ENCODE results near the gene MUC6. TPM values are rescaled to one million over a fixed set of nuclear protein-coding genes. Genes with fewer than 3 reads are reported as not detected.

The MUC6 gene
- total RNA-seq, 3 donors from 2014 or later (not counting 1 experiment from before 2014, with no cell fraction given) = not detected

DNA sequence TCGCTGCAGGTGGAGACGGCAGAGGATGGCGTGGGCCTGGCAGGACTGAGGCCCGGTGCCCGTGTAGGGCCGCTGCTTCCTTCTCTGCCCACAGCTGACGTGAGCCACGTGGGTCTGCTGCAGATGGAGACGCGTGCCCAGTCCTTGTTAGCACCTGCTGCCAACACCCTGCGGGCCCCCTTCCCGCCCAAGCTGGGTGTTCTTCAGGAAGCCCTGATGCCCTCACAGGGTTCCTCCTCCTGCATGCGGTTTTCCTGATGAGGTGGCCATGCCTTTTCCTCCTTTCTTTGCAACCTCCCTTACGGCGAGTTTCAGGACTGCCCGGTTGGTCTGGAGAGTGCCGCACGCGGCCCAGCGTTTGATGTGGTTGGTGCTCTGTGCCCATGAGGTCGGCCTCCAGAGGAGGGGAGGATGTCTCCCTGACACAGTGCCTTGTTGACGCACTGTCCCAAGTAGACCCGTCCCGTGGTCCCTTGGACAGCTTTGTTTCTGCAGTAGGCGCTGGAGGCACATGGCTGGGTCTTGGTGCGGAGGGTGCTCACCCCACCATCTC, 66.1 kb downstream of the MUC6 start:
- intact Hi-C loops (cut with micrococcal nuclease) = no loop called here
- no peaks in the 10 kb centered on the region for H3K9me3 Mint-ChIP-seq
- DNase-seq (no peak), ATAC-seq (peak in 1 of 3 donors; percentile 63)
- Histone ChIP-seq H3K27ac (ENCODE audit: low read length) (peak overlapping the region; percentile 36), H3K36me3 (ENCODE audit: control insufficient read depth, insufficient read depth, low read length) (peaks cover 26% of the 10 kb centered on the region), H3K4me1 (ENCODE audit: control insufficient read depth, insufficient read depth, low read length) (peaks cover 26% of the 10 kb centered on the region), H3K9me3 (ENCODE audit: control insufficient read depth, insufficient read depth, low read length) (no peaks in the 10 kb centered on the region), H3K4me3 (ENCODE audit: low read length) (no peak overlapping the region), H3K27me3 (ENCODE audit: control insufficient read depth, insufficient read depth, low read length) (no peaks in the 10 kb centered on the region)
- H3K27ac Mint-ChIP-seq = peak overlapping the region; percentile 56 to 90
- H3K27me3 Mint-ChIP-seq (ENCODE audit: low read depth in 2 of 2) = no peaks in the 10 kb centered on the region
- no peak for TF ChIP-seq CTCF (IDR thresholded peaks at IDR 0.05)
- peaks cover 43 to 50% of the 10 kb centered on the region in 2 donors for H3K4me1 Mint-ChIP-seq
- WGBS (ENCODE audit: insufficient coverage) = 8% methylated on average over 26 of the region's 26 CpGs
- no peaks in the 10 kb centered on the region for H3K36me3 Mint-ChIP-seq
- peak overlapping the region; percentile 82 for H3K4me3 Mint-ChIP-seq

DNA sequence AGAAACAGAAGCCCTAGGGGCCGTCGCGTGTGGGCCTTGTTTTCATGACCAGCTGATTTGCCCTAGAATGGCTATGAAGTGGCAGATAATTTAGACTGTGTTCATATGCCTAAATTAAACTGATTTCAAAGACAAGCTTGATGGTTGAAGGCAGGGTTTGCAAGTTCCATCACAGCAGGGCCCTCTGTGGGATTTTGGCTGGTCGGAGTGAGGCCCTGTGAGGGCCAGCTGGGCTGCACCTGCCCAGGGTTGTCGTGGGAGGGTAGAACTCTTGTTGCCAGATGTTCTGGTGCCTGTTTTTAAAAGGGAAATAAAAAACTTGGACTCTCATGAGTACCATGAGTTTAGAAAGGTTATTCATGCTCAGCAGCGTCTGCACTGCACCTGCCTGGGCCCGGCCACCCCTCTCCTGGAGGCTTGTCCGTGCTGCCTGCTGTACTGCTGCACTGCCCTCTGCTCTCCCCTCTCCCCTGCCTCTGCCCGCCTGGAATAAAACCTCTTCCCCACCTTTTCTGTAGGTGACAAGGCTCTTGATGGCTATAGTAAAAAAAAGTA, 66.8 kb downstream of the MUC6 start:
- Histone ChIP-seq H3K9me3 (ENCODE audit: control insufficient read depth, insufficient read depth, low read length) (no peaks in the 10 kb centered on the region), H3K4me1 (ENCODE audit: control insufficient read depth, insufficient read depth, low read length) (peaks cover 26% of the 10 kb centered on the region), H3K36me3 (ENCODE audit: control insufficient read depth, insufficient read depth, low read length) (peaks cover 23% of the 10 kb centered on the region), H3K27me3 (ENCODE audit: control insufficient read depth, insufficient read depth, low read length) (no peaks in the 10 kb centered on the region), H3K4me3 (ENCODE audit: low read length) (no peak overlapping the region), H3K27ac (ENCODE audit: low read length) (peak overlapping the region; percentile 36)
- H3K27me3 Mint-ChIP-seq (ENCODE audit: low read depth in 2 of 2) = no peaks in the 10 kb centered on the region
- 60% methylated on average over 9 of the region's 9 CpGs for WGBS (ENCODE audit: insufficient coverage)
- no peaks in the 10 kb centered on the region for H3K9me3 Mint-ChIP-seq
- peaks cover 43 to 54% of the 10 kb centered on the region in 2 donors for H3K4me1 Mint-ChIP-seq
- DNase-seq = no peak
- intact Hi-C loops (cut with micrococcal nuclease) = no loop called here
- peak overlapping the region; percentile 56 to 90 for H3K27ac Mint-ChIP-seq
- H3K36me3 Mint-ChIP-seq = no peaks in the 10 kb centered on the region
- ATAC-seq = no peak
- H3K4me3 Mint-ChIP-seq = peak overlapping the region; percentile 82
- TF ChIP-seq CTCF (IDR thresholded peaks at IDR 0.05) = no peak

GRCh38 chr11:968822-969221, 67.7 kb downstream of the MUC6 start:
- Mint-ChIP-seq H3K4me1 (peaks cover 52 to 54% of the 10 kb centered on the region in 2 donors), H3K9me3 (no peaks in the 10 kb centered on the region), H3K27ac (peak overlapping the region; percentile 29 to 90), H3K4me3 (peak overlapping the region; percentile 81), H3K27me3 (ENCODE audit: low read depth in 2 of 2) (no peaks in the 10 kb centered on the region), H3K36me3 (no peaks in the 10 kb centered on the region)
- H3K27ac ChIP-seq (ENCODE audit: low read length) = peak overlapping the region; percentile 58
- H3K27me3 ChIP-seq (ENCODE audit: control insufficient read depth, insufficient read depth, low read length) = no peaks in the 10 kb centered on the region
- 50% methylated on average over 14 of the region's 14 CpGs for WGBS (ENCODE audit: insufficient coverage)
- peaks cover 26% of the 10 kb centered on the region for H3K4me1 ChIP-seq (ENCODE audit: control insufficient read depth, insufficient read depth, low read length)
- H3K4me3 ChIP-seq (ENCODE audit: low read length) = no peak overlapping the region
- TF ChIP-seq CTCF (IDR thresholded peaks at IDR 0.05) = no peak
- peaks cover 20% of the 10 kb centered on the region for H3K36me3 ChIP-seq (ENCODE audit: control insufficient read depth, insufficient read depth, low read length)
- peak in 2 of 3 donors; percentile 39 to 72 for ATAC-seq
- DNase-seq = no peak
- H3K9me3 ChIP-seq (ENCODE audit: control insufficient read depth, insufficient read depth, low read length) = no peaks in the 10 kb centered on the region
- intact Hi-C loops (cut with micrococcal nuclease) = no loop called here
